H1 (cell line): ENCODE results near the gene KLHL14. TPM values are rescaled to one million over a fixed set of nuclear protein-coding genes. Genes with fewer than 3 reads are reported as not detected.

Experiments used
- CTCF ChIA-PET: fragments of 300-600 bp; sonication (Branson Sonifier 250); formaldehyde crosslinking; loops from one replicate; lab custom pipeline; 2021; ENCODE audit not compliant: partially characterized antibody; lab: Charles Lee
- POLR2A ChIA-PET: fragments of 300-600 bp; sonication (Branson Sonifier 250); formaldehyde crosslinking; loops from one replicate; lab custom pipeline; 2021; ENCODE audit warnings: inconsistent platforms; ENCODE audit not compliant: partially characterized antibody; lab: Charles Lee
- DNase-seq, 2 experiments: peaks; one replicate each; pipeline versions ENCODE4 v3.0.0 to v3.0.0-alpha.2; 2010 to 2022; ENCODE audit warnings: low spot score in 2 of 2, low read depth in 1 of 2, mixed read lengths in 1 of 2
- FAIRE-seq: peaks from 2 replicates; lab custom pipeline; 2011; peaks lifted over from hg19 to GRCh38; lab: Jason Lieb, UNC
- H2AFZ ChIP-seq: 2 replicates; pipeline ENCODE4 v1.8.1; 2012; ENCODE audit warnings: low read length, inconsistent platforms
- H2AK5ac ChIP-seq: 2 replicates; pipeline ENCODE4 v1.6.1; 2013; ENCODE audit warnings: low read depth, low read length
- H2BK120ac ChIP-seq: replicated peaks from 2 replicates; pipeline ENCODE3; 2013; ENCODE audit warnings: low read depth, low read length, inconsistent platforms
- H2BK12ac ChIP-seq: 2 replicates; pipeline ENCODE4 v1.6.1; 2013; ENCODE audit warnings: low read depth, low read length
- H2BK15ac ChIP-seq: 2 replicates; pipeline ENCODE4 v1.6.1; 2013; ENCODE audit warnings: low read length
- H2BK20ac ChIP-seq: 2 replicates; pipeline ENCODE4 v1.6.1; 2013; ENCODE audit warnings: low read length
- H2BK5ac ChIP-seq: 2 replicates; pipeline ENCODE4 v1.6.1; 2013; ENCODE audit warnings: low read depth, low read length
- H3K14ac ChIP-seq: 2 replicates; pipeline ENCODE4 v1.6.1; 2013; ENCODE audit warnings: inconsistent platforms; ENCODE audit not compliant: insufficient read length
- H3K18ac ChIP-seq: 2 replicates; pipeline ENCODE4 v1.6.1; 2013; ENCODE audit warnings: low read length; ENCODE audit errors: extremely low read depth
- H3K23ac ChIP-seq: 2 replicates; pipeline ENCODE4 v1.6.1; 2013; ENCODE audit warnings: inconsistent platforms; ENCODE audit not compliant: insufficient read length
- H3K23me2 ChIP-seq: 2 replicates; pipeline ENCODE4 v1.6.1; 2013; ENCODE audit warnings: low read depth, low read length
- H3K27ac ChIP-seq: 2 replicates; pipeline ENCODE4 v1.6.1; 2011; ENCODE audit warnings: low read depth, low read length, inconsistent platforms
- H3K27me3 ChIP-seq, 4 experiments: replicated peaks in 1 of 4; 1 replicate in 1 of 4; 2 replicates in 3 of 4; pipeline versions ENCODE4 v1.6.1 to v1.8.1; 2011 to 2013; ENCODE audit warnings: low read length in 3 of 4, mild to moderate bottlenecking in 3 of 4, inconsistent platforms in 2 of 4, mixed read lengths in 2 of 4, moderate library complexity in 1 of 4; ENCODE audit not compliant: control insufficient read depth in 3 of 4, insufficient read depth in 3 of 4; ENCODE audit errors: extremely low read depth in 1 of 4
- H3K36me3 ChIP-seq, 4 experiments: 2 replicates each; pipeline versions ENCODE4 v1.6.1 to v1.8.1; 2011 to 2013; ENCODE audit warnings: mild to moderate bottlenecking in 4 of 4, low read length in 3 of 4, moderate library complexity in 2 of 4, control low read depth in 1 of 4, inconsistent platforms in 1 of 4; ENCODE audit not compliant: insufficient read depth in 4 of 4, control insufficient read depth in 2 of 4
- H3K4ac ChIP-seq: replicated peaks from 2 replicates; pipeline ENCODE3; 2013; ENCODE audit warnings: low read length, low read depth, mixed read lengths, inconsistent platforms; ENCODE audit not compliant: insufficient read length
- H3K4me1 ChIP-seq, 4 experiments: replicated peaks in 1 of 4; 1 replicate in 1 of 4; 2 replicates in 3 of 4; pipeline versions ENCODE4 v1.6.1 to v1.8.1; 2011 to 2013; ENCODE audit warnings: low read length in 3 of 4, inconsistent platforms in 2 of 4, mixed read lengths in 1 of 4; ENCODE audit not compliant: insufficient read depth in 4 of 4, control insufficient read depth in 3 of 4
- H3K4me2 ChIP-seq, 2 experiments: 2 replicates each; pipeline versions ENCODE4 v1.6.1 to v1.8.1; 2011 to 2013; ENCODE audit warnings: low read depth in 2 of 2, low read length in 2 of 2, control low read depth in 1 of 2, inconsistent platforms in 1 of 2, mild to moderate bottlenecking in 1 of 2; ENCODE audit not compliant: insufficient read depth in 1 of 2
- H3K4me3 ChIP-seq, 4 experiments: fragments of 200-600, 300-600 bp in 1 of 4; sonication (generic), shearing (Covaris generic), sonication (Bioruptor Twin) in 1 of 4; 2 replicates each; pipeline versions ENCODE4 v1.5.1 to v1.8.1; 2011 to 2016; ENCODE audit warnings: low read length in 4 of 4, low read depth in 3 of 4, control low read depth in 2 of 4, inconsistent platforms in 2 of 4, mild to moderate bottlenecking in 2 of 4, mixed read lengths in 1 of 4, moderate library complexity in 1 of 4; ENCODE audit not compliant: insufficient read depth in 2 of 4; ENCODE audit errors: extremely low read depth in 1 of 4
- H3K56ac ChIP-seq: replicated peaks from 2 replicates; pipeline ENCODE3; 2013; ENCODE audit warnings: low read depth, mild to moderate bottlenecking, mixed read lengths, low read length, inconsistent platforms; ENCODE audit not compliant: insufficient read length
- H3K79me1 ChIP-seq: 2 replicates; pipeline ENCODE4 v1.6.1; 2013; ENCODE audit warnings: low read depth, low read length, control low read depth
- H3K79me2 ChIP-seq, 2 experiments: 2 replicates each; pipeline versions ENCODE4 v1.6.1 to v1.8.1; 2012 to 2013; ENCODE audit warnings: low read length in 2 of 2, mild to moderate bottlenecking in 2 of 2, inconsistent platforms in 1 of 2; ENCODE audit not compliant: insufficient read depth in 2 of 2, control insufficient read depth in 1 of 2
- H3K9ac ChIP-seq, 4 experiments: replicated peaks in 1 of 4; 1 replicate in 1 of 4; 2 replicates in 3 of 4; pipeline versions ENCODE4 v1.6.1 to v1.8.1; 2011 to 2013; ENCODE audit warnings: low read depth in 3 of 4, low read length in 3 of 4, control low read depth in 2 of 4, mild to moderate bottlenecking in 2 of 4, moderate library complexity in 2 of 4, inconsistent platforms in 1 of 4; ENCODE audit errors: extremely low read depth in 1 of 4
- H3K9me3 ChIP-seq, 2 experiments: 2 replicates each; pipeline versions ENCODE4 v1.6.1 to v1.8.1; 2012 to 2013; ENCODE audit warnings: mild to moderate bottlenecking in 2 of 2, moderate library complexity in 2 of 2, control low read depth in 1 of 2, inconsistent platforms in 1 of 2, low read depth in 1 of 2, low read length in 1 of 2, mixed read lengths in 1 of 2; ENCODE audit not compliant: insufficient read depth in 2 of 2
- H4K20me1 ChIP-seq, 2 experiments: replicated peaks in 1 of 2; 2 replicates each; pipeline versions ENCODE3 to v1.8.1; 2011 to 2013; ENCODE audit warnings: inconsistent platforms in 2 of 2, low read length in 2 of 2, mild to moderate bottlenecking in 1 of 2; ENCODE audit not compliant: insufficient read depth in 2 of 2, control insufficient read depth in 1 of 2
- H4K5ac ChIP-seq: 2 replicates; pipeline ENCODE4 v1.6.1; 2013; ENCODE audit warnings: low read length, low read depth, mixed read lengths, inconsistent platforms; ENCODE audit not compliant: insufficient read length
- H4K8ac ChIP-seq: 2 replicates; pipeline ENCODE4 v1.8.0; 2013; ENCODE audit warnings: mild to moderate bottlenecking, moderate library complexity, low read length, inconsistent platforms; ENCODE audit not compliant: insufficient read depth; ENCODE audit errors: extremely low read depth
- H4K91ac ChIP-seq: replicated peaks from 2 replicates; pipeline ENCODE3; 2013; ENCODE audit warnings: low read length, mixed read lengths, inconsistent platforms; ENCODE audit not compliant: insufficient read length
- E2F6 ChIP-seq: IDR thresholded peaks from 2 replicates; pipeline ENCODE4 v1.6.1; 2012; ENCODE audit warnings: inconsistent platforms
- EP300 ChIP-seq, 2 experiments: IDR thresholded peaks; 1 replicate in 1 of 2; 2 replicates in 1 of 2; pipeline ENCODE4 v1.6.1; 2011 to 2012; ENCODE audit warnings: low read depth in 2 of 2, low read length in 2 of 2, mild to moderate bottlenecking in 2 of 2, borderline replicate concordance in 1 of 2, inconsistent platforms in 1 of 2, moderate library complexity in 1 of 2
- GABPA ChIP-seq: IDR thresholded peaks from 2 replicates; pipeline ENCODE4 v1.6.1; 2011; ENCODE audit warnings: mild to moderate bottlenecking, low read length, moderate library complexity, borderline replicate concordance; ENCODE audit not compliant: insufficient read depth
- POU5F1 ChIP-seq: IDR thresholded peaks from 2 replicates; pipeline ENCODE4 v1.6.1; 2011; ENCODE audit warnings: low read depth, mild to moderate bottlenecking, low read length, moderate library complexity
- RFX5 ChIP-seq: IDR thresholded peaks from 2 replicates; pipeline ENCODE4 v1.6.1; 2011; ENCODE audit warnings: low read depth, low read length, improper control_type of control experiment, borderline replicate concordance
- SAP30 ChIP-seq: fragments of 300-600 bp; sonication (generic); IDR thresholded peaks from 2 replicates; pipeline ENCODE4 v1.7.1; 2012; ENCODE audit warnings: low read length, moderate library complexity, mild to moderate bottlenecking, inconsistent platforms; ENCODE audit not compliant: insufficient read depth, insufficient replicate concordance
- SIN3A ChIP-seq, 2 experiments: IDR thresholded peaks in 1 of 2; conservative IDR thresholded peaks in 1 of 2; 2 replicates each; pipeline ENCODE4 v1.6.1; 2011 to 2012; ENCODE audit warnings: low read length in 2 of 2, improper control_type of control experiment in 1 of 2, low read depth in 1 of 2, mild to moderate bottlenecking in 1 of 2
- TAF1 ChIP-seq: IDR thresholded peaks from 2 replicates; pipeline ENCODE4 v1.6.1; 2011; ENCODE audit warnings: mild to moderate bottlenecking, low read depth, low read length
- WGBS, 2 experiments: shearing (Covaris generic) in 1 of 2; methylation state at CpG; one replicate each; pipeline versions ENCODE4 v1.1.6 to v1.1.7; 2013 to 2015; ENCODE audit warnings: low lambda C conversion rate in 2 of 2, mixed read lengths in 2 of 2, inconsistent platforms in 1 of 2, low coverage in 1 of 2, missing lambda C conversion rate in 1 of 2; ENCODE audit not compliant: insufficient replicate concordance in 2 of 2, insufficient coverage in 1 of 2, insufficient read length in 1 of 2; ENCODE audit errors: extremely low coverage in 1 of 2, missing lambda C conversion rate in 1 of 2; 5-methylcytosine and 5-hydroxymethylcytosine counted together
- polyA plus RNA-seq, 7 experiments: library from polyadenylated mRNA; depleted of rRNA in 3 of 7; stranded (reverse) in 5 of 7; unstranded in 2 of 7; fragments of >200 nt in 5 of 7; fragments of 200-250 nt in 2 of 7; gene quantifications; 1 replicate in 5 of 7; 2 replicates in 1 of 7; 4 replicates in 1 of 7; pipeline versions ENCODE4 v1.2.1 to v1.2.3, GENCODE V29; 2011 to 2013; ENCODE audit warnings: missing spikeins in 2 of 7, mixed read lengths in 2 of 7
- total RNA-seq: library from RNA; stranded (reverse); fragmentation: NEBNext Ultra II Directional; extraction: Animal tissue kit (Norgen Biotek cat#: 25700); gene quantifications from 2 replicates; pipeline ENCODE4 v1.2.1, GENCODE V29; 2021

Gene KLHL14
- total and polyA plus RNA-seq, 2 of the 8 experiments (the other 6 are each of a cell fraction or from before 2014, with no cell fraction given) = 1.1 to 1.2 TPM

- Histone ChIP-seq H3K23me2 (no peaks in the 10 kb centered on the region), H3K4ac (no peak overlapping the region), H3K4me2 (no peak overlapping the region), H3K4me1 (no peaks in the 10 kb centered on the region), H3K79me1 (no peaks in the 10 kb centered on the region), H3K36me3 (no peaks in the 10 kb centered on the region), H3K9me3 (no peaks in the 10 kb centered on the region), H2BK120ac (no peak overlapping the region), H3K4me3 (no peak overlapping the region), H3K27me3 (peaks cover 0 to 1% (median 0%) of the 10 kb centered on the region in 4 experiments; a peak in 1 of 7 replicates), H3K18ac (no peak overlapping the region), H4K8ac (no peak overlapping the region), H3K9ac (no peak overlapping the region), H2AFZ (no peak overlapping the region), H3K27ac (no peak overlapping the region), H3K14ac (no peak overlapping the region)
- DNase-seq = no peak
- no peak for FAIRE-seq
- POLR2A ChIA-PET = no interaction called here
- no peak for TF ChIP-seq EP300 (IDR thresholded peaks at IDR 0.05; ENCODE audit: borderline replicate concordance in 1 of 2, low read depth in 2 of 2, low read length in 2 of 2)
- no peak for TF ChIP-seq TAF1
- no peak for TF ChIP-seq POU5F1
- TF ChIP-seq SAP30 = no peak
- TF ChIP-seq SIN3A (conservative IDR thresholded peaks at IDR 0.05 in 1 of 2, IDR thresholded peaks at IDR 0.05 in 1 of 2; ENCODE audit: low read depth in 1 of 2, low read length in 2 of 2) = no peak
- no peak for TF ChIP-seq GABPA
- no peak for TF ChIP-seq RFX5
- TF ChIP-seq E2F6 = no peak
- TF ChIP-seq, all 59 proteins: peak for 0
- 93% methylated on average over 3 of the region's 3 CpGs; no CpG with 5 or more reads in 1 of the 2 experiments for WGBS, 2 experiments
- no peak overlapping the region for H2BK12ac ChIP-seq
- no peak overlapping the region for H3K56ac ChIP-seq
- no peaks in the 10 kb centered on the region for H3K79me2 ChIP-seq
- no peak overlapping the region for H2BK20ac ChIP-seq
- H4K5ac ChIP-seq = no peak overlapping the region
- no peaks in the 10 kb centered on the region for H4K20me1 ChIP-seq
- CTCF ChIA-PET = interaction anchor here (0.7 to 1.4 kb wide), 2 partner anchors 48 to 484 kb away, joined by 3 read pairs; no protein-coding TSS in a partner anchor
- H2AK5ac ChIP-seq = no peak overlapping the region
- H2BK15ac ChIP-seq = no peak overlapping the region
- no peak overlapping the region for H4K91ac ChIP-seq
- no peak overlapping the region for H2BK5ac ChIP-seq
- H3K23ac ChIP-seq = no peak overlapping the region
These were observed 148.6 kb downstream of the KLHL14 start for GRCh38 chr18:32624182-32624723.
